Spleen (tissue), 11 donors: ENCODE measurements around the gene HSBP1L1. TPM values are rescaled to one million over a fixed set of nuclear protein-coding genes. Genes with fewer than 3 reads are reported as not detected.

ENCODE experiments used
- DNase-seq: peaks from one replicate; pipeline ENCODE4 v3.0.0-alpha.2; 2020
- H3K27ac ChIP-seq, 8 donors: fragments of 200-600 bp; sonication (generic) in 7 of 8; 1 replicate in 4 of 8; 2 replicates in 4 of 8; pipeline versions ENCODE4 v1.5.0 to v1.8.0; 2016 to 2021; ENCODE audit warnings: inconsistent platforms in 4 of 8, mild to moderate bottlenecking in 4 of 8, moderate library complexity in 1 of 8
- H3K27me3 ChIP-seq, 7 donors: fragments of 200-600 bp; sonication (generic) in 6 of 7; replicated peaks in 1 of 7; 1 replicate in 4 of 7; 2 replicates in 3 of 7; pipeline versions ENCODE4 v1.5.0 to v1.8.0; 2016 to 2021; ENCODE audit warnings: inconsistent platforms in 3 of 7, mild to moderate bottlenecking in 1 of 7
- H3K36me3 ChIP-seq, 6 donors: fragments of 200-600 bp; sonication (generic) in 5 of 6; 1 replicate in 4 of 6; 2 replicates in 2 of 6; pipeline versions ENCODE4 v1.5.0 to v1.8.0; 2016 to 2021; ENCODE audit warnings: inconsistent platforms in 2 of 6
- H3K4me1 ChIP-seq, 6 donors: fragments of 200-600 bp; sonication (generic) in 5 of 6; 1 replicate in 3 of 6; 2 replicates in 3 of 6; pipeline versions ENCODE4 v1.5.0 to v1.8.0; 2016 to 2021; ENCODE audit warnings: inconsistent platforms in 3 of 6
- H3K4me3 ChIP-seq, 8 donors: fragments of 200-600 bp; sonication (generic) in 7 of 8; 1 replicate in 4 of 8; 2 replicates in 4 of 8; pipeline versions ENCODE4 v1.5.0 to v1.8.0; 2016 to 2021; ENCODE audit warnings: inconsistent platforms in 4 of 8, mild to moderate bottlenecking in 4 of 8, moderate library complexity in 2 of 8
- H3K9me3 ChIP-seq, 8 donors: fragments of 200-600 bp; sonication (generic) in 7 of 8; 1 replicate in 4 of 8; 2 replicates in 4 of 8; pipeline versions ENCODE4 v1.5.0 to v1.8.0; 2016 to 2021; ENCODE audit warnings: inconsistent platforms in 4 of 8
- CTCF ChIP-seq, 11 experiments: fragments of 200-600 bp in 7 of 11; fragments of 450-650 bp in 4 of 11; sonication (generic) in 4 of 11; IDR thresholded peaks in 8 of 11; conservative IDR thresholded peaks in 3 of 11; 1 replicate in 7 of 11; 2 replicates in 4 of 11; pipeline versions ENCODE4 v1.4.0 to v1.8.0; 2016 to 2021; ENCODE audit warnings: antibody characterized with exemption in 11 of 11, inconsistent platforms in 4 of 11, mild to moderate bottlenecking in 1 of 11
- POLR2A ChIP-seq, 3 donors: fragments of 450-650 bp; IDR thresholded peaks; one replicate each; pipeline ENCODE4 v1.5.1; 2017; ENCODE audit warnings: antibody characterized with exemption in 3 of 3, mild to moderate bottlenecking in 1 of 3
- POLR2AphosphoS5 ChIP-seq, 3 donors: sonication (generic); formaldehyde crosslinking; IDR thresholded peaks; one replicate each; pipeline ENCODE4 v1.5.1; 2017; ENCODE audit warnings: antibody characterized with exemption in 3 of 3
- WGBS, 5 donors: extraction: QIAGEN DNeasy Blood & Tissue Kit in 3 of 5; methylation state at CpG; one replicate each; pipeline versions ENCODE4 v1.1.5 to v1.1.7; 2013 to 2018; 5-methylcytosine and 5-hydroxymethylcytosine counted together
- intact Hi-C: fragments of 100-400 bp; cut with DNase I; formaldehyde crosslinking; loops from one replicate; pipeline ENCODE4 v1.15.0; 2023; ENCODE audit warnings: low total_unique reads
- polyA plus RNA-seq, 3 donors: library from polyadenylated mRNA; stranded (reverse); fragments of 200-250 nt; gene quantifications; one replicate each; pipeline ENCODE4 v1.2.1, GENCODE V29; 2013
- total RNA-seq, 7 donors: library from RNA; depleted of rRNA in 3 of 7; stranded (reverse); fragments of >200 nt in 3 of 7; fragmentation: NEBNext Ultra II Directional in 4 of 7; extraction: Animal tissue kit (Norgen Biotek cat#: 25700) in 4 of 7; gene quantifications; one replicate each; pipeline versions ENCODE4 v1.1.0 to v1.2.1, GENCODE V29; 2016 to 2021
- donor health status: healthy with polysubstance abuse.
- donor health status: DM: no; HTN: no; CAD: no; lungs with moderate emphysema.
- donor health status: DM: no; HTN: no; CAD: no.
- donor health status: Bipolar disorder and iron deficiency.
- donor health status: healthy.
- donor health status: DM: no; HTN: no; CAD: no.
- donor health status: DM: yes; HTN: yes; CAD: no.

HSBP1L1 gene
- total and polyA plus RNA-seq, 10 donors, result 10.0 to 36.4 (median 18.8) TPM

GRCh38 chr18:79944126-79944731 lies 20.2 kb upstream of the HSBP1L1 start:
- 35 to 57% (median 50%) methylated on average over 10 to 11 of the region's 11 CpGs for WGBS, 5 donors
- peak overlapping the region in 3 of 8 donors; percentile 2 to 37 (median 4) for H3K27ac ChIP-seq
- H3K36me3 ChIP-seq, result peaks cover 0 to 87% (median 38%) of the 10 kb centered on the region in 6 donors
- DNase-seq, result peak; percentile 75
- no peaks in the 10 kb centered on the region for H3K9me3 ChIP-seq
- intact Hi-C loops, result loop anchor here (10.0 kb wide), 1 partner anchor 259 kb away; no protein-coding TSS in a partner anchor
- TF ChIP-seq POLR2AphosphoS5 (IDR thresholded peaks at IDR 0.05) (peak in 1 of 3 donors; percentile 25), POLR2A (IDR thresholded peaks at IDR 0.05) (no peak)
- H3K4me1 ChIP-seq, result peaks cover 10 to 74% (median 47%) of the 10 kb centered on the region in 6 donors
- H3K4me3 ChIP-seq, result no peak overlapping the region
- H3K27me3 ChIP-seq, result no peaks in the 10 kb centered on the region

- 27 to 54% (median 39%) methylated on average over 3 of the region's 3 CpGs for WGBS, 5 donors
- peaks cover 0 to 83% (median 35%) of the 10 kb centered on the region in 6 donors for H3K36me3 ChIP-seq
- H3K4me3 ChIP-seq, result no peak overlapping the region
- no peaks in the 10 kb centered on the region for H3K9me3 ChIP-seq
- no peaks in the 10 kb centered on the region for H3K27me3 ChIP-seq
- H3K4me1 ChIP-seq, result peaks cover 15 to 77% (median 50%) of the 10 kb centered on the region in 6 donors
- TF ChIP-seq CTCF (IDR thresholded peaks at IDR 0.05 in 8 of 11, conservative IDR thresholded peaks at IDR 0.05 in 3 of 11) (no peak), POLR2A (IDR thresholded peaks at IDR 0.05) (no peak), POLR2AphosphoS5 (IDR thresholded peaks at IDR 0.05) (no peak)
- DNase-seq, result peak; percentile 47
- H3K27ac ChIP-seq, result peak overlapping the region in 1 of 8 donors; percentile 37
- intact Hi-C loops, result loop anchor here (10.0 kb wide), 1 partner anchor 260 kb away; no protein-coding TSS in a partner anchor
These were observed 19.7 kb upstream of the HSBP1L1 start for GRCh38 chr18:79944746-79945117.

GRCh38 chr18:79945118-79946042 lies 19.1 kb upstream of the HSBP1L1 start:
- Histone ChIP-seq H3K27ac (peak overlapping the region in 2 of 8 donors; percentile 4 to 32), H3K4me1 (peaks cover 20 to 84% (median 56%) of the 10 kb centered on the region in 6 donors), H3K9me3 (no peaks in the 10 kb centered on the region), H3K36me3 (peaks cover 0 to 76% (median 29%) of the 10 kb centered on the region in 6 donors), H3K4me3 (no peak overlapping the region), H3K27me3 (no peaks in the 10 kb centered on the region)
- intact Hi-C loops, result loop anchor here (10.0 kb wide), 1 partner anchor 261 kb away; no protein-coding TSS in a partner anchor
- 72 to 84% (median 81%) methylated on average over 9 to 17 of the region's 17 CpGs for WGBS, 5 donors
- no peak for TF ChIP-seq POLR2A (IDR thresholded peaks at IDR 0.05)
- no peak for TF ChIP-seq CTCF (IDR thresholded peaks at IDR 0.05 in 8 of 11, conservative IDR thresholded peaks at IDR 0.05 in 3 of 11)
- no peak for TF ChIP-seq POLR2AphosphoS5 (IDR thresholded peaks at IDR 0.05)
- peak; percentile 68 for DNase-seq

DNA sequence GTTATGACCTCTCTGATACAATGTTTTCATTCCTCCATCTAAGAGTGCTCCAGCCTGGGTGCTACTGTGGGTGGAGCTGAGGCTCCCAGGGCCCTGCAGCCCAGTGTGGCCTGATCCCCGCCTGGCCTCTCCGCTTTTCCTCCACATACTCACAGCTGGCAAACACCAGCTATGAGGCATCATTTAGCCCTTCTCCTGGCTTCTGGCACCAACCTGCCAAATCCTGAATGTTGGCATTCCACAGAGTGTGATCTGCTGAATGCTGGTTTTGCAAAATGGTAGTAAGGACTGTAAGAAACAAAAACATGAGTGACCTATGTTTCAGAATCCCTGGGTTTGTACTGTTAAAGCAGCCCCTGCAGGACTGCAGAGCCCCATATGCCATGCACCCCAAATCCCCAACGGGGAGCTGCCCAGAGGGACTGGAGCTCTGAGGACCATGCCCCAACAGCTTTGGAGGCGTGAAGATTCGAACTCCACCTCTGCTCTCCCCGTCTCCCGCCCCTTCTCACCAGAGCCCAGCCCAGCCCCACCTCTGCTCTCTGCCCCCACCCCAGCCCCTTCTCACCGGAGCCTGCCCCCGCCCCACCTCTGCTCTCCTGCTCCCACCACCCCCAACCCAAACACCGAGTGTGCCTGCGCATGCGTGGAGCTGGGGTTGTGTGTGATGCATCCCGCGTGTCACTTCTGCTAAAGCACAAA lies 17.2 kb upstream of the HSBP1L1 start:
- Histone ChIP-seq H3K4me3 (no peak overlapping the region), H3K4me1 (peaks cover 22 to 92% (median 64%) of the 10 kb centered on the region in 6 donors), H3K9me3 (no peaks in the 10 kb centered on the region), H3K27me3 (peaks cover 0 to 4% (median 0%) of the 10 kb centered on the region in 7 donors), H3K27ac (no peak overlapping the region), H3K36me3 (peaks cover 0 to 58% (median 12%) of the 10 kb centered on the region in 6 donors)
- intact Hi-C loops, result loop anchor here (10.0 kb wide), 1 partner anchor 262 kb away; no protein-coding TSS in a partner anchor
- no peak for TF ChIP-seq CTCF (IDR thresholded peaks at IDR 0.05 in 8 of 11, conservative IDR thresholded peaks at IDR 0.05 in 3 of 11)
- no peak for TF ChIP-seq POLR2A (IDR thresholded peaks at IDR 0.05)
- TF ChIP-seq POLR2AphosphoS5 (IDR thresholded peaks at IDR 0.05), result no peak
- WGBS, 5 donors, result 91 to 97% (median 95%) methylated on average over 14 of the region's 14 CpGs
- DNase-seq, result peak; percentile 73
